Mesenteric fat pad (tissue), 1 donor: ENCODE measurements around the gene TNFSF13B. TPM values are rescaled to one million over a fixed set of nuclear protein-coding genes. Genes with fewer than 3 reads are reported as not detected.
"Not testable (repeated sequence)": the region's sequence is repeated elsewhere in the genome, so short reads cannot be mapped to it uniquely, and the experiment has no call there.

ENCODE experiments used
- DNase-seq: peaks from one replicate; pipeline ENCODE4 v3.0.0-alpha.2; 2020; ENCODE audit warnings: low spot score
- total RNA-seq: library from RNA; stranded (reverse); fragmentation: NEBNext Ultra II Directional; extraction: Animal tissue kit (Norgen Biotek cat#: 25700); gene quantifications from one replicate; pipeline ENCODE4 v1.2.1, GENCODE V29; 2021
- donor health status: DM: yes; HTN: yes; CAD: no.

TNFSF13B gene
- total RNA-seq, 1 donor from 2014 or later: 7.0 TPM

- DNase-seq: no peak
These were observed 8.9 kb downstream of the TNFSF13B start for GRCh38 chr13:108278466-108278865.

- no peak for DNase-seq
These were observed 12.4 kb downstream of the TNFSF13B start for GRCh38 chr13:108281901-108282300.

GRCh38 chr13:108283110-108283509 lies 13.6 kb downstream of the TNFSF13B start:
- no peak for DNase-seq

GRCh38 chr13:108288741-108289140 lies 19.2 kb downstream of the TNFSF13B start:
- DNase-seq: no peak

GRCh38 chr13:108289819-108290218 lies 20.3 kb downstream of the TNFSF13B start:
- no peak for DNase-seq

- no peak for DNase-seq
These were observed 27.6 kb downstream of the TNFSF13B start for GRCh38 chr13:108297114-108297513.

GRCh38 chr13:108302279-108302678 lies 32.8 kb downstream of the TNFSF13B start:
- no peak for DNase-seq

- no peak for DNase-seq
These were observed 34.9 kb downstream of the TNFSF13B start for GRCh38 chr13:108304170-108305016.

GRCh38 chr13:108305655-108306054 lies 36.1 kb downstream of the TNFSF13B start:
- no peak for DNase-seq

GRCh38 chr13:108306860-108307259 lies 37.3 kb downstream of the TNFSF13B start:
- DNase-seq: no peak

GRCh38 chr13:108311596-108311995 lies 42.1 kb downstream of the TNFSF13B start:
- not testable (repeated sequence) for DNase-seq

GRCh38 chr13:108313382-108313781 lies 43.9 kb downstream of the TNFSF13B start:
- no peak for DNase-seq

- DNase-seq: no peak
These were observed 45.8 kb downstream of the TNFSF13B start for GRCh38 chr13:108315273-108315672.

- DNase-seq: no peak
These were observed 46.5 kb downstream of the TNFSF13B start for GRCh38 chr13:108315991-108316390.

- DNase-seq: no peak
These were observed 46.9 kb downstream of the TNFSF13B start for GRCh38 chr13:108316413-108316812.

GRCh38 chr13:108322206-108322824 lies 52.8 kb downstream of the TNFSF13B start:
- no peak for DNase-seq

GRCh38 chr13:108323031-108323430 lies 53.5 kb downstream of the TNFSF13B start:
- DNase-seq: no peak

- no peak for DNase-seq
These were observed 56.3 kb downstream of the TNFSF13B start for GRCh38 chr13:108325863-108326262.

- DNase-seq: no peak
These were observed 56.8 kb downstream of the TNFSF13B start for GRCh38 chr13:108326309-108326708.

- DNase-seq: no peak
These were observed 59.3 kb downstream of the TNFSF13B start for GRCh38 chr13:108328848-108329247.

GRCh38 chr13:108332791-108333190 lies 63.3 kb downstream of the TNFSF13B start:
- DNase-seq: no peak

- no peak for DNase-seq
These were observed 73.1 kb downstream of the TNFSF13B start for GRCh38 chr13:108342369-108343289.
